ENCODE data around the gene TCTN1.
A peak's percentile ranks its signal among the peaks of the same experiment; 100 is the strongest.
"Not testable (repeated sequence)": the region's sequence is repeated elsewhere in the genome, so short reads cannot be mapped to it uniquely, and the experiment has no call there.

Gene TCTN1

GRCh38 chr12:110591451-110592051, 22.4 kb upstream of the TCTN1 start:
- Histone ChIP-seq H4K91ac (ENCODE audit: low read length) (no peak overlapping the region), H2AK5ac (ENCODE audit: low read length, severe bottlenecking) (no peak overlapping the region), H3K79me1 (replicated peaks; ENCODE audit: low read length, poor library complexity, severe bottlenecking) (no peaks in the 10 kb centered on the region), H2BK15ac (ENCODE audit: low read depth, poor library complexity, severe bottlenecking) (no peak overlapping the region), H3K27me3 (ENCODE audit: control insufficient read depth in 1 of 2, insufficient read depth in 1 of 2, low read length in 2 of 2) (no peaks in the 10 kb centered on the region), H3K9ac (ENCODE audit: low read length) (peak overlapping the region; percentile 87), H3K4me3 (ENCODE audit: insufficient read depth in 1 of 2, low read depth in 1 of 2, low read length in 2 of 2) (no peak overlapping the region), H3K4ac (ENCODE audit: low read depth in 1 of 2, low read length in 2 of 2) (no peak overlapping the region), H2AFZ (ENCODE audit: low read depth, low read length) (no peak overlapping the region), H2BK5ac (ENCODE audit: low read depth, low read length, poor library complexity, severe bottlenecking) (no peak overlapping the region), H3K4me2 (ENCODE audit: low read length, poor library complexity, severe bottlenecking) (no peak overlapping the region), H3K36me3 (ENCODE audit: control insufficient read depth in 1 of 2, insufficient read depth in 2 of 2, low read depth in 1 of 2, low read length in 2 of 2) (no peaks in the 10 kb centered on the region), H3K9me3 (ENCODE audit: control insufficient read depth, low read length) (no peaks in the 10 kb centered on the region), H3K18ac (ENCODE audit: low read depth in 1 of 2, low read length in 2 of 2) (no peak overlapping the region), H3K23ac (ENCODE audit: low read length in 2 of 2) (no peak overlapping the region), H3K14ac (ENCODE audit: low read length in 2 of 2) (no peak overlapping the region), H2BK12ac (ENCODE audit: low read length in 2 of 2) (no peak overlapping the region), H3K27ac (ENCODE audit: low read length, poor library complexity, severe bottlenecking) (no peak overlapping the region), H3K4me1 (ENCODE audit: control insufficient read depth, insufficient read depth, low read depth, low read length) (no peaks in the 10 kb centered on the region), H2BK120ac (ENCODE audit: low read depth, low read length) (no peak overlapping the region), H4K8ac (ENCODE audit: low read length) (no peak overlapping the region)
- DNase-seq = no peak
- WGBS = 77% methylated on average over 7 of the region's 7 CpGs

GRCh38 chr12:110592078-110592477, 21.9 kb upstream of the TCTN1 start:
- Histone ChIP-seq H2BK5ac (ENCODE audit: low read depth, low read length, poor library complexity, severe bottlenecking) (no peak overlapping the region), H3K4me1 (ENCODE audit: control insufficient read depth, insufficient read depth, low read depth, low read length) (no peaks in the 10 kb centered on the region), H3K4me3 (ENCODE audit: insufficient read depth in 1 of 2, low read depth in 1 of 2, low read length in 2 of 2) (no peak overlapping the region), H2BK15ac (ENCODE audit: low read depth, poor library complexity, severe bottlenecking) (no peak overlapping the region), H3K9ac (ENCODE audit: low read length) (peak overlapping the region; percentile 87), H3K36me3 (ENCODE audit: control insufficient read depth in 1 of 2, insufficient read depth in 2 of 2, low read depth in 1 of 2, low read length in 2 of 2) (no peaks in the 10 kb centered on the region), H3K79me1 (replicated peaks; ENCODE audit: low read length, poor library complexity, severe bottlenecking) (no peaks in the 10 kb centered on the region), H3K18ac (ENCODE audit: low read depth in 1 of 2, low read length in 2 of 2) (no peak overlapping the region), H4K8ac (ENCODE audit: low read length) (no peak overlapping the region), H2AFZ (ENCODE audit: low read depth, low read length) (no peak overlapping the region), H2BK120ac (ENCODE audit: low read depth, low read length) (no peak overlapping the region), H3K27me3 (ENCODE audit: control insufficient read depth in 1 of 2, insufficient read depth in 1 of 2, low read length in 2 of 2) (no peaks in the 10 kb centered on the region), H2BK12ac (ENCODE audit: low read length in 2 of 2) (no peak overlapping the region), H3K9me3 (ENCODE audit: control insufficient read depth, low read length) (no peaks in the 10 kb centered on the region), H3K23ac (ENCODE audit: low read length in 2 of 2) (no peak overlapping the region), H2AK5ac (ENCODE audit: low read length, severe bottlenecking) (no peak overlapping the region), H4K91ac (ENCODE audit: low read length) (no peak overlapping the region), H3K27ac (ENCODE audit: low read length, poor library complexity, severe bottlenecking) (no peak overlapping the region), H3K4ac (ENCODE audit: low read depth in 1 of 2, low read length in 2 of 2) (no peak overlapping the region), H3K14ac (ENCODE audit: low read length in 2 of 2) (no peak overlapping the region), H3K4me2 (ENCODE audit: low read length, poor library complexity, severe bottlenecking) (no peak overlapping the region)
- WGBS = 92% methylated on average over 5 of the region's 5 CpGs
- DNase-seq = no peak

GRCh38 chr12:110592919-110593318, 21.0 kb upstream of the TCTN1 start:
- H3K14ac ChIP-seq (ENCODE audit: low read length in 2 of 2); DNase-seq; H4K91ac ChIP-seq (ENCODE audit: low read length); H3K9ac ChIP-seq (ENCODE audit: low read length); H2BK120ac ChIP-seq (ENCODE audit: low read depth, low read length); H2BK15ac ChIP-seq (ENCODE audit: low read depth, poor library complexity, severe bottlenecking); H3K36me3 ChIP-seq (ENCODE audit: control insufficient read depth in 1 of 2, insufficient read depth in 2 of 2, low read depth in 1 of 2, low read length in 2 of 2); H3K27me3 ChIP-seq (ENCODE audit: control insufficient read depth in 1 of 2, insufficient read depth in 1 of 2, low read length in 2 of 2); H4K8ac ChIP-seq (ENCODE audit: low read length); H3K23ac ChIP-seq (ENCODE audit: low read length in 2 of 2); H3K27ac ChIP-seq (ENCODE audit: low read length, poor library complexity, severe bottlenecking); H3K4me2 ChIP-seq (ENCODE audit: low read length, poor library complexity, severe bottlenecking); H3K79me1 ChIP-seq (replicated peaks; ENCODE audit: low read length, poor library complexity, severe bottlenecking); H3K4ac ChIP-seq (ENCODE audit: low read depth in 1 of 2, low read length in 2 of 2); H3K4me1 ChIP-seq (ENCODE audit: control insufficient read depth, insufficient read depth, low read depth, low read length); H3K4me3 ChIP-seq (ENCODE audit: insufficient read depth in 1 of 2, low read depth in 1 of 2, low read length in 2 of 2); H2BK5ac ChIP-seq (ENCODE audit: low read depth, low read length, poor library complexity, severe bottlenecking); H2BK12ac ChIP-seq (ENCODE audit: low read length in 2 of 2); H3K9me3 ChIP-seq (ENCODE audit: control insufficient read depth, low read length); H2AK5ac ChIP-seq (ENCODE audit: low read length, severe bottlenecking); H2AFZ ChIP-seq (ENCODE audit: low read depth, low read length); H3K18ac ChIP-seq (ENCODE audit: low read depth in 1 of 2, low read length in 2 of 2): not testable (repeated sequence)
- WGBS = 100% methylated on average over 3 of the region's 4 CpGs

GRCh38 chr12:110597885-110598284, 16.0 kb upstream of the TCTN1 start:
- no peak overlapping the region for H2AK5ac ChIP-seq (ENCODE audit: low read length, severe bottlenecking)
- H4K91ac ChIP-seq (ENCODE audit: low read length) = no peak overlapping the region
- H4K8ac ChIP-seq (ENCODE audit: low read length) = no peak overlapping the region
- H2BK15ac ChIP-seq (ENCODE audit: low read depth, poor library complexity, severe bottlenecking) = no peak overlapping the region
- no peaks in the 10 kb centered on the region for H3K27me3 ChIP-seq (ENCODE audit: control insufficient read depth in 1 of 2, insufficient read depth in 1 of 2, low read length in 2 of 2)
- no peak overlapping the region for H3K9ac ChIP-seq (ENCODE audit: low read length)
- no peaks in the 10 kb centered on the region for H3K4me1 ChIP-seq (ENCODE audit: control insufficient read depth, insufficient read depth, low read depth, low read length)
- no peak overlapping the region for H3K4me2 ChIP-seq (ENCODE audit: low read length, poor library complexity, severe bottlenecking)
- no peak overlapping the region for H2AFZ ChIP-seq (ENCODE audit: low read depth, low read length)
- no peak overlapping the region for H3K23ac ChIP-seq (ENCODE audit: low read length in 2 of 2)
- no peak overlapping the region for H3K14ac ChIP-seq (ENCODE audit: low read length in 2 of 2)
- no peak overlapping the region for H2BK120ac ChIP-seq (ENCODE audit: low read depth, low read length)
- DNase-seq = no peak
- H3K4ac ChIP-seq (ENCODE audit: low read depth in 1 of 2, low read length in 2 of 2) = no peak overlapping the region
- H3K79me1 ChIP-seq (replicated peaks; ENCODE audit: low read length, poor library complexity, severe bottlenecking) = no peaks in the 10 kb centered on the region
- H3K36me3 ChIP-seq (ENCODE audit: control insufficient read depth in 1 of 2, insufficient read depth in 2 of 2, low read depth in 1 of 2, low read length in 2 of 2) = no peaks in the 10 kb centered on the region
- H3K18ac ChIP-seq (ENCODE audit: low read depth in 1 of 2, low read length in 2 of 2) = no peak overlapping the region
- no peaks in the 10 kb centered on the region for H3K9me3 ChIP-seq (ENCODE audit: control insufficient read depth, low read length)
- 95% methylated on average over 1 of the region's 1 CpG for WGBS
- no peak overlapping the region for H3K4me3 ChIP-seq (ENCODE audit: insufficient read depth in 1 of 2, low read depth in 1 of 2, low read length in 2 of 2)
- no peak overlapping the region for H2BK5ac ChIP-seq (ENCODE audit: low read depth, low read length, poor library complexity, severe bottlenecking)
- H2BK12ac ChIP-seq (ENCODE audit: low read length in 2 of 2) = no peak overlapping the region
- no peak overlapping the region for H3K27ac ChIP-seq (ENCODE audit: low read length, poor library complexity, severe bottlenecking)

Data from mesenchymal stem cell (in vitro differentiated cells and primary cell).